Measurements from ENCODE around the gene TRPV4. TPM values are rescaled to one million over a fixed set of nuclear protein-coding genes. Genes with fewer than 3 reads are reported as not detected.

The TRPV4 gene
- total RNA-seq, 2 experiments from 2014 or later = not detected

- no peaks in the 10 kb centered on the region for H3K36me3 Mint-ChIP-seq
- no peak overlapping the region for H3K4me3 Mint-ChIP-seq
- peaks cover 13% of the 10 kb centered on the region for H3K27me3 Mint-ChIP-seq
- H3K27ac Mint-ChIP-seq = no peak overlapping the region
- DNase-seq = no peak
- no peaks in the 10 kb centered on the region for H3K9me3 Mint-ChIP-seq
- H3K4me1 Mint-ChIP-seq = no peaks in the 10 kb centered on the region
These were observed 40.2 kb downstream of the TRPV4 start for GRCh38 chr12:109792992-109793391.

- peaks cover 13% of the 10 kb centered on the region for H3K27me3 Mint-ChIP-seq
- no peaks in the 10 kb centered on the region for H3K36me3 Mint-ChIP-seq
- H3K9me3 Mint-ChIP-seq = no peaks in the 10 kb centered on the region
- H3K4me1 Mint-ChIP-seq = no peaks in the 10 kb centered on the region
- DNase-seq = no peak
- H3K4me3 Mint-ChIP-seq = no peak overlapping the region
- H3K27ac Mint-ChIP-seq = no peak overlapping the region
These were observed 43.6 kb downstream of the TRPV4 start for GRCh38 chr12:109789526-109790048.

GRCh38 chr12:109786799-109787198 lies 46.4 kb downstream of the TRPV4 start:
- DNase-seq = no peak
- no peaks in the 10 kb centered on the region for H3K36me3 Mint-ChIP-seq
- no peak overlapping the region for H3K27ac Mint-ChIP-seq
- peaks cover 5% of the 10 kb centered on the region for H3K27me3 Mint-ChIP-seq
- peaks cover 3% of the 10 kb centered on the region for H3K9me3 Mint-ChIP-seq
- no peak overlapping the region for H3K4me3 Mint-ChIP-seq
- H3K4me1 Mint-ChIP-seq = no peaks in the 10 kb centered on the region

DNA sequence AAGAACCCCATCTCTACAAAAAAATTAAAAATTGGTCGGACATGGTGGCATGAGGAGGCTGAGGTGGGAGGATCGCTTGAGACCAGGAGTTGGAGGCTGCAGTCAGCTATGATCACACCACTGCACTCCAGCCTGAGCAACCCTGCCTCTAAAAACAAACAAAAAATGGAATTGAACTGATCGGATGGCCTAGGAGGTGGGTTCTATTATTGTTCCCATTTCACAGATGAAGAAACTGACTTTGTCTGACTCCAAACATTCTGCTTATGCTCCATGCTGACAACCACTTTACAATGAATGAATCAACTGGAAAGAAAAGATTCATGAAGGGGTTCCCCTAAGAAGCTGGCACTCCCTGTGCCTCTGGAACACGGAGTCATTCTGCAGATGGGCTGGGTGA lies 47.3 kb downstream of the TRPV4 start:
- H3K9me3 Mint-ChIP-seq = peaks cover 3% of the 10 kb centered on the region

GRCh38 chr12:109783965-109784244 lies 49.3 kb downstream of the TRPV4 start:
- Mint-ChIP-seq H3K27me3 (no peaks in the 10 kb centered on the region), H3K9me3 (peaks cover 3% of the 10 kb centered on the region), H3K4me3 (no peak overlapping the region), H3K4me1 (no peaks in the 10 kb centered on the region), H3K27ac (no peak overlapping the region), H3K36me3 (no peaks in the 10 kb centered on the region)
- DNase-seq = no peak

More for the DNA sequence above, 47.3 kb downstream of the TRPV4 start:
- Mint-ChIP-seq H3K4me3 (no peak overlapping the region), H3K4me1 (no peaks in the 10 kb centered on the region), H3K27me3 (peaks cover 5% of the 10 kb centered on the region), H3K27ac (no peak overlapping the region), H3K36me3 (no peaks in the 10 kb centered on the region)
- DNase-seq = no peak

DNA sequence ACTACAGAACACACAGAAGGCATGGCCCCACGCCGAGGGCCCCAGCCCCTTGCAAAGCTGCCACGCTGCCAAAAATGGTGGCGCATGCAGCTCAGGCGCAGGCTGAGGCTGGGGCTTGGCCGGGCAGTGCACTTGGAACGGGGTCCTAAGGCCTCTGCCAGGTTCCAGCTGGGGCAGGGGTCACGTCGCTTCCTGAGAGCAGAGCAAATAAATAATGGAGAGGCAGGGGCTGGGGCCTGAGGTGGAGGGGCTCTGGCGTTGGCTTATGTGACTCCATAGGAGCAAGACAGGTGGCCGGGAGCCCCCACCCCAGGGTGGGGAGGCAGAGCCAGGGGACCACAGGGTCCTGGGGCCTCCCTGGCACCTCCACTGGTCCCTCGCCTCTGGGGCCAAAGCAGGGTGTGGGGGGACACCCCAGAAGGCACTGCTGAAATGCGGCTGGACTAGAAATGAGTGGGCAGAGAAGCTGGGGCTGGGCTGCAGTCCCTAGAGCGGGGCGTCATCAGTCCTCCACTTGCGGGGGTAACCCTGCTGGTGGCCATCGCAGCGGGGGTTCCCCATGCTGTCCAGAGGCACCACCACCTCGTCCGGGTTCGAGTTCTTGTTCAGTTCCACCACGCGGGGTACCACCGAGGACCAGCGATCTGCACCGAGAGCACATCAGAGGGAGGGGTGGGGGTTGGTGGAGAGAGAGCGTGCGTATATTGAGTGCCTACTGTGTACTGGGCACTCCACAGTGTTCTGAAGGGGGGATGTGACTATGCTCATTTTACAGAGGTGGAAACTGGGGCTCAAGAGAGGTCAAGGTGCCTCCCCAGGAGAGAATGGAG lies 49.8 kb downstream of the TRPV4 start:
- H3K36me3 Mint-ChIP-seq = no peaks in the 10 kb centered on the region
- peaks cover 3% of the 10 kb centered on the region for H3K9me3 Mint-ChIP-seq
- no peaks in the 10 kb centered on the region for H3K4me1 Mint-ChIP-seq
- no peak overlapping the region for H3K27ac Mint-ChIP-seq
- DNase-seq = no peak
- H3K27me3 Mint-ChIP-seq = no peaks in the 10 kb centered on the region
- H3K4me3 Mint-ChIP-seq = no peak overlapping the region

DNA sequence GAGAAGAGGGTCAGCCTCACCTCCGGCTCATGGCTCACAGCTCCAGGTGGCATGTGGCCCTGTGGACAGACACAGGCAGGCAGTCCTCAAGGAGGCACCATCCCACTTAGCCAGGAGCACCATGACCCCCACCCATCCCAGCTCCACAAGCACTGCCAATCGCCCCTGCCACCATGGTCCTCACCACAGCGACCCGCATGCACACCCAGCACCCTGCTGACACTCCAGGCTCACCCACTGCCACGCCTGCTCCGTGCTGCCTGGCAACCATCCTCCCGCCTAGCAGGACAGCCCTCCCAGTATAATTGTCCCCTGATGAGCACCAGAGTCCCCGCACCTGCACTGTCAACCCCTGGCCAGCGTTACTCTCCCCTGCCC lies 50.9 kb downstream of the TRPV4 start:
- H3K27ac Mint-ChIP-seq = no peak overlapping the region
- peaks cover 4% of the 10 kb centered on the region for H3K4me1 Mint-ChIP-seq
- DNase-seq = no peak
- peaks cover 3% of the 10 kb centered on the region for H3K9me3 Mint-ChIP-seq
- H3K27me3 Mint-ChIP-seq = no peaks in the 10 kb centered on the region
- H3K4me3 Mint-ChIP-seq = no peak overlapping the region
- H3K36me3 Mint-ChIP-seq = no peaks in the 10 kb centered on the region

DNA sequence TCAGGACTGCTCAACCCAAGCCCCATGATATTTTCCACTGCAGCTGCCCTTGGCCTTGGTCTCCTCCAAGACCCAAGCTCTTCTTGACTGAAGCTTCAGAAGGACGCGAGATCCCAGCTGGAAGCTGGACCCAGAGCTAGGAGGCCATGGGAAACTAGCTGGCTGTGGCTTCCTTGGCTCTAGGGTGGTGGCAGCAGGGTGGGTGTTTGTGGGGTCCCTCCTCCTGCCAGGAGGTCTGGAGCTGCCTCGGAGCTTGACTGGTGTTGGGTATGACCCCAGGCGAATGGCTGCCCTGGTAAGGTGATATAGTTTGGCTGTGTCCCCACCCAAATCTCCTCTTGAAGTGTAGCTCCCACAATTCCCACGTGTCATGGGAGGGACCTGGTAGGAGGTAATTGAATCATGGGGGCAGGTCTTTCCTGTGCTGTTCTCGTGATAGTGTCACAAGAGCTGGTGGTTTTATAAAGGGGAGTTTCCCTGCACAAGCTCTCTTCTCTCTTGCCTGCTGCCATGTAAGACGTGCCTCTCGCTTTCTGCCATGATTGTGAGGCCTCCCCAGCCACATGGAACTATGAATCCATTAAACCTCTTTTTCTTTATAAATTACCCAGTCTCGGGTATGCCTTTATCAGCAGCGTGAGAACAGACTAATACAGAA lies 51.4 kb downstream of the TRPV4 start:
- Mint-ChIP-seq H3K36me3 (no peaks in the 10 kb centered on the region), H3K27ac (no peak overlapping the region)

DNA sequence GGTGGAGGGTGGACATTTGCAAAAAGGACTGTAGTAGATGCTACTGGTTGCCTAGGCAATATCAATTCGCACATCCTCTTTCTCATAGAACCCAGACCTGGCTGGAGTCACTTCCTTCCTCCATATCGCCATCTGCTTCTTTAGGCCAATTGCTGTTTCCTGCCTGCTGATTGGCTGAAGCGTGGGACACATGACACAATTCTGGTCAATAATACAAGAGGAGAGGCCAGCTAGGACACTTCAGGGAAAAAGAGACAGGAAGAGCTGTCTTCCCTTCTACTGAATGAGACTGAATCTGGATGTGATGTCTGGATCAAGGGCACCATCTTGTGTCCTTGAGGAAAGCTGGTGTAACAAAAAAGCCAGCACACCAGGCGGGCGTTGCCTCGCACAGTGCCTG lies 53.8 kb downstream of the TRPV4 start:
- Mint-ChIP-seq H3K4me3 (no peak overlapping the region), H3K4me1 (peaks cover 4% of the 10 kb centered on the region)
- DNase-seq = no peak

More for the DNA sequence above, 51.4 kb downstream of the TRPV4 start:
- no peak for DNase-seq
- Mint-ChIP-seq H3K27me3 (no peaks in the 10 kb centered on the region), H3K4me3 (no peak overlapping the region), H3K4me1 (peaks cover 4% of the 10 kb centered on the region), H3K9me3 (peaks cover 3% of the 10 kb centered on the region)

DNA sequence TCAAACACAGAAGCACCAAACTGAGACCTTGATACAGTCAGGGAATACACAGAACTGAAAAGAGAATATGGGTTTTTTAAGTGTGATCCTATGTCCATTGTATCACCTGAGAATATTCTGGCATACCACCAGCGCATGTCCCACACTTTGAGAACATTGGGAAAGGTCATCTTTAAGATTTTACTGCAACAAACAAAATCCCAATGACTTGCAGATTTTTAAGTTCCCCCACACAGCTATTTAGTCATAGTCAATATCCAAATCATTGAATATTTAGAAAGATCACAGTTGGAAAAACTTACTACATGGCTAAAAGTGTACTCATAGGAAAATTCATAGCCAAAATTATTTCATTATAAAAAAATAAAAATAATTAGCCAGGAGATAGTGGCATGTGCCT lies 54.5 kb downstream of the TRPV4 start:
- Mint-ChIP-seq H3K27ac (no peak overlapping the region), H3K36me3 (no peaks in the 10 kb centered on the region), H3K9me3 (peaks cover 3% of the 10 kb centered on the region), H3K4me3 (no peak overlapping the region), H3K4me1 (peaks cover 4% of the 10 kb centered on the region), H3K27me3 (peaks cover 8% of the 10 kb centered on the region)
- no peak for DNase-seq

More for the DNA sequence above, 53.8 kb downstream of the TRPV4 start:
- H3K27ac Mint-ChIP-seq = no peak overlapping the region
- H3K9me3 Mint-ChIP-seq = peaks cover 3% of the 10 kb centered on the region
- peaks cover 4% of the 10 kb centered on the region for H3K27me3 Mint-ChIP-seq
- no peaks in the 10 kb centered on the region for H3K36me3 Mint-ChIP-seq

DNA sequence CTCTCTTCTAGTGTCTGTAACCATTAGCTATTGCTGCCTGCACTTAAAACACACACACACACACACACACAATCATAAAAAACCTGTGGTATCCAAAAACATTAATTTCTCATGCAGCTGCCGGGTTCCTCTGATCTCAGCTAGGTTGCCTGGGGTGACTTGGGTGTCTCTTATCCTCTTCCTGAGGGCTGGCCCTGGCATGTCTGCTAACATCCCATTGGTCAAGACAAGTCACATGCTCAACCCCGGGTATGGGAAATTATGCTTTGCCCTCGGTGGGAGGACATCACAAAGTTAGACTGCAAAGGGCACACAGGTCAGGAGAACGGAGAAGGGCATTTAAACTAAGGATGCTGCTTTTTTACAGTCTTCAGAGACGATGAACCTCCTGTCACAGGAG lies 55.7 kb downstream of the TRPV4 start:
- peaks cover 3% of the 10 kb centered on the region for H3K9me3 Mint-ChIP-seq
- H3K27ac Mint-ChIP-seq = peak overlapping the region; percentile 5
- peak overlapping the region; percentile 66 for H3K4me3 Mint-ChIP-seq
- H3K4me1 Mint-ChIP-seq = peaks cover 7% of the 10 kb centered on the region
- H3K27me3 Mint-ChIP-seq = peaks cover 8% of the 10 kb centered on the region
- peak; percentile 36 for DNase-seq
- H3K36me3 Mint-ChIP-seq = no peaks in the 10 kb centered on the region

DNA sequence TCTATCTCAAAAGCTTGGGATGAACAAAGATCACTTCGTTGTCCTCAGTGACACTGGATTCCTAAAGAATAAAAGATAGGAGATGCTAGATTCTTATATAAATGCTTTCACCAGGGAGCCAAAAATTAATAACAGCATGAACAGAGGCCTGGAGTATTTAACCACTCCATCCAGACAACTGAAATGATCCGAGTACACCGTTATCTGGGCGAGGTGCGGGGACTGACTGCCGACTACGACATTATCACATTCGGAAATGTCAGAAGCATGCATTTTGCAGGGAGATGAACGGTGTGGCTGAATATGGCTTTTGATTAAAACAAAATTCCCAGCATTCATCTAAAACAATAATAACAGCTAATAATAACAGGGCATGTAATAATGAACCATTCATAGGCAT lies 56.6 kb downstream of the TRPV4 start:
- Mint-ChIP-seq H3K27ac (no peak overlapping the region), H3K4me3 (no peak overlapping the region), H3K9me3 (no peaks in the 10 kb centered on the region), H3K36me3 (no peaks in the 10 kb centered on the region), H3K4me1 (peaks cover 7% of the 10 kb centered on the region), H3K27me3 (peaks cover 8% of the 10 kb centered on the region)
- DNase-seq = no peak

DNA sequence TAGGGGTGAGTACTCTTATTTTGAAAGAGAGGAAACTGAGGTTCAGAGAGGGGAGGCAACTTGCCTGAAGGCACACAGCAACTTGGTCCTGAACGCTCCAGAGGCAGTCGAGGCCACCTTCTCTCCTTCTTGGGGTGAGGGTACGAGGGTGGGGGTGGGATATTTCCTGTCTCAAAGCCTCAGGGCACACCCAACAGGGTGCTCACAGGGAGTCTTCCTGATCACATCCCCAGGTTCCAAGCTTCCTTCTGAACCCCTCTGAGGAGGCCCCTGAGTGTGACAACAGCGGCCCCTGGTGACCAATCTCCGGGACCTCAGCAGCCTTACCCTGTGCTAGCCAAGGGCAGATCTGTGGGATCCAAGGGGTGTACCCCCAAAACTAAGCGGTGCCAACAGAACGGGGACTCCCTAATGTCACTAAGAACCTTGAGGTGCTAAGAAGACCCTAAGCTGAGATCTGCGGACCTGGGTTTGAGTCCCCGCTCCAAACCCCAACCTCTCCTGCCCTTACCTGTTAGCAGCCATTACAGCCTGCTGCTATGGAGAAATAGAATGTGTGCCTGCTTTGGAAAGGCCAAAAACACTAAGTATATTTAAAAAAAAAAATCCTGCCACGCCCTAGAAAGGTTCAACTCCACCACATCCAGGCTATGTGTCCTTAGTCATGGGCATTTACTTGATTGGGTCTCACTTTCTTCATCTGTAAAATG lies 57.9 kb downstream of the TRPV4 start:
- Mint-ChIP-seq H3K36me3 (no peaks in the 10 kb centered on the region), H3K9me3 (no peaks in the 10 kb centered on the region), H3K27me3 (peaks cover 8% of the 10 kb centered on the region), H3K27ac (no peak overlapping the region), H3K4me1 (peaks cover 7% of the 10 kb centered on the region), H3K4me3 (no peak overlapping the region)
- peak; percentile 68 for DNase-seq

GRCh38 chr12:109773384-109774011 lies 59.7 kb downstream of the TRPV4 start:
- DNase-seq = no peak
- H3K9me3 Mint-ChIP-seq = no peaks in the 10 kb centered on the region
- H3K4me3 Mint-ChIP-seq = peak overlapping the region; percentile 55
- no peak overlapping the region for H3K27ac Mint-ChIP-seq
- H3K27me3 Mint-ChIP-seq = peaks cover 8% of the 10 kb centered on the region
- H3K4me1 Mint-ChIP-seq = peaks cover 7% of the 10 kb centered on the region
- no peaks in the 10 kb centered on the region for H3K36me3 Mint-ChIP-seq
